Activated CD8-positive, alpha-beta memory T cell treated with anti-CD3 and anti-CD28 coated beads, Interleukin-2, amount 50 U/mL, for 24 hours (primary cell): ENCODE data around the gene RAPGEF4.

ENCODE experiments used
- DNase-seq: peaks from one replicate; pipeline ENCODE4 v3.0.0-alpha.2; 2020; ENCODE audit errors: extremely low read depth

RAPGEF4 gene

GRCh38 chr2:172967036-172967982, 231.7 kb downstream of the RAPGEF4 start:
- no peak for DNase-seq

DNA sequence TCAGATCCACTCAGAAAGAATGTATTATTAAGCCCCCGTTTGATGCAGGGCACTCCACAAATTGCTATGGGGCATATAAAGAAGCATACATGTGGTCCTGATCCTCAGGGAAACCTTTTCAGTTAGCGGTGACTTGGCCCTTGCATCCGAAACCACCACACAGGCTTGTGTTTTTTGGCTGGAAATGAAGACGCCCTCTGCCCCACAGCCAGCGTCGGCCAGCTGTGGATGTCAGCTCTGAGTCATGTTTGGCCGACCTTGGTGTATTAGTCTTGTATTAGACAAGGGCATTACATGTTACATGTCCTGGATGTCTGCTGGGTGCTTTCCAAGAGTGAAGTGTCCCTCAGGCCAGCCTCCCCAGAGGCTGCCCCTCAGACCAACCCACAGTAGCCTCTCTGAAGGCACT, 232.4 kb downstream of the RAPGEF4 start:
- DNase-seq = no peak

- no peak for DNase-seq
These were observed 233.5 kb downstream of the RAPGEF4 start for GRCh38 chr2:172969166-172969565.

GRCh38 chr2:172969609-172970008, 234.0 kb downstream of the RAPGEF4 start:
- no peak for DNase-seq

- DNase-seq = no peak
These were observed 235.0 kb downstream of the RAPGEF4 start for GRCh38 chr2:172970660-172971059.

DNA sequence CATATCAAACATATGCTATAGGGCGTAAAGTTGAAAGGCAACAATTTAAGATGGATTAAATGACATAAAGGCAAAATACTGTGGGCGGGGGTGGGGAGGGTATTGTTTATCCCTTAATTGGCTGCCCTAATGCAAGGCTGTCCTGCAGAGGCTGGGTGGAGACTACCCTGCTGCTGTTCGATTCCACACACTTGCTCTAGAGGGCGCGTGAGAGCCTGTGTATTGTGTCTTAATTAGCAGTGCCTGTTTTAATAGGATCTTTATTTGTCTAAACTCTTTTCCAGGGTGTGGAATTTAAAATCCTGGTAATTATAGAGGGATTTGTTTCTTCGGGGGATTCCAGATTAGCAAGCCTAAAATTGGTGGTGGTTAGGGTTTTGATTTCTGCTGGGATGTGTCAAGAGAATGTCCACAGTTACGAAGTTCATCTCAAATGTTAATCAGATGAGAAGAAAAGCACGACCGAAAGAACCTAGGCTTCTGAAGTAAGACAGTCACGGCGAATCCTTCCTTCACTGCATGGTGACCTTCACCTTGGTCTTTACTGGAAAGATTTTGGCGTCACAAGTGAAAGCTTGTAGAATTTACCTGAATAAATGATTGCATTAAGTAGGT, 236.5 kb downstream of the RAPGEF4 start:
- DNase-seq = peak; percentile 14

- DNase-seq = no peak
These were observed 239.1 kb downstream of the RAPGEF4 start for GRCh38 chr2:172974762-172975161.

DNA sequence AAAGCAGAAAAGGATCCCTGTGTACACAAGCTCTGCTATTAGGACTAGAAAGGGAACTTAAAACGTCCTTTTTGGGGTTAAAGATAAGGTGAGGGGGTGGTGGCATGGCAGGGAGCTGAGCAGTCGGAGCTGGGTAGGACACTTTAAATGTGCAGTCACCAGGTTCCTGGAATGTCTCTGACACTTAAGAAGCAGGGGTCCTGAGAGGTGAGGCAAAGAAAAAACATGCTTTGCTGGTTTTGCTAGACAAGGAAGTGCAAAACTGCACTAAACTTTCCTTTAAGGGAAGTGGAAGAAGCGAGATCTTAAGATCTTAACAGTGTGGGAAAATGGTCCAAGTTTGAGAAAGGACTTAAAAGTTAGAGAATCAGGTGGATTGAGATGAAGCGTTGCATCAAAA, 240.5 kb downstream of the RAPGEF4 start:
- DNase-seq = no peak

- DNase-seq = no peak
These were observed 241.2 kb downstream of the RAPGEF4 start for GRCh38 chr2:172976816-172977215.

GRCh38 chr2:172977270-172978062, 241.8 kb downstream of the RAPGEF4 start:
- no peak for DNase-seq

- DNase-seq = no peak
These were observed 242.4 kb downstream of the RAPGEF4 start for GRCh38 chr2:172978063-172978383.

DNA sequence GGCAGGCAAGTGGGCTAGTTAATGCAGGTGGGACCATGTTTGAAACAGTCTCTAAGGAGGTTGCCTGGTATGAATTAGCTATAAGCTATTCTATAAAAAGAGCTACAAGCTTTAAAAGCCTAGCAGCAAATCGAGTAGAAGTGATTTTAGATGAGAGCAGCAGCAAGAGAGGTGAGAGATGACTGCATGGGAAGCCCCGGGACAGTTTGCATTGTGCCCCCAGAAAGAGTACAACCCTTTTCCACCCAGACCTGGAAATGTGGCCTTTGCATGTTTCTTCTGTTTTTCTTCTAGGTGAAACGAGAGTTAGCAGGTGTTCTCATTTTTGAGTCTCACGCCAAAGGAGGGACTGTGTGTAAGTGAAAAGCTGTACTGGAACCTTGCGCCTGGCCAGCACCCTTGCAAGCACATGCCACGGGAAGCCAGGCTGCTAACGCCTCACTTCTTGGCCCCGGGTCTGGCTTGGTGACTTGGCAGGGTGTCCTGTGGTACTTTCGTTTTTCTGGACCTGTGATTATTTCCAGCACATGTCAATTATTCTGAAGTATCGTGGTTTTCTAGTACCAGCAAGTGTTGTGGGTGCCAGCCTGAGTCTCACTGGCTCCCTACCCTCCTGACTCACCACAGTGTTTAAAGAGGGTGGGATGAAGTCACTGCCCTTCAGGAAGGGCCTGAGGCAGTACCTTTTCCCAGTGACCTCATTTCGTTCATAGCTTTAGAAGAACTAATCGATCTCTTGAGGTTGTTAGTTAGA, 249.7 kb downstream of the RAPGEF4 start:
- DNase-seq = no peak

DNA sequence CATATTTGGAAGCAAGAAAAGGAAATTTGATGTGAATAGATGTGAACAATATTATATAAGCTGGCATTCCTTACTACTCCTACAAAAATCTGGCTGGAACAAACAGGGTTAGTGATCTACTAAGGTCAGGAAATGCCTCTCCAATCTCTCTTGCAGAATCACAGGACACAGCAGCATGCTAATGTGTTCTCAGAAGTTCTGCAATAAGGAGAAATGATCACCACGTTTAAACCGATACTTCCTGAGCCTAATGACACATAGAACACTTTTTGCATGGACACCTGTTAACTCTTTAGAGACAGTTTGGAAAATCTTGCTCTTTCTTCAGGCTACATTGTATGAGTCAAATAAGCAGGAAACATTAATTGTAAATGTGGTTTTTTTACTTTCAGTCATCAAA, 250.4 kb downstream of the RAPGEF4 start:
- DNase-seq = no peak

- no peak for DNase-seq
These were observed 253.1 kb downstream of the RAPGEF4 start for GRCh38 chr2:172988728-172989127.

DNA sequence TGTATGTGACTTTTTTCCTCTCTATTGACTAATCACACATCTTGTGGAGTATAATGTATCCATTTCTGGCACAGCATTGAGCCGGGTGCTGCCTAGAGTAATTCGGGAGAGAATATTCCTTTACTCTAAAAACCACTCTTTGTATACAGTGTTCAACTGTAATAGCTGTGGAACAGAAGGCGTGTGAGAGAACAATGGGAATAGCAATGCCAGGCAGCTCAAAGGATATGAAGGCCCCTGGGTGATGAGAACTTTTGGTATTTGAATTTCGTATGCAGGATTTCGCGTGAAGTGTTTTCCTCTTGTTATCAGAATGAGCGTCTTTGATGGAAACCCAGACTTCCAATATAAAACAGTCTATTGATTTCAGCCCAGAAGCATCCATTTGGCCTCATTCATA, 255.4 kb downstream of the RAPGEF4 start:
- DNase-seq = no peak

DNA sequence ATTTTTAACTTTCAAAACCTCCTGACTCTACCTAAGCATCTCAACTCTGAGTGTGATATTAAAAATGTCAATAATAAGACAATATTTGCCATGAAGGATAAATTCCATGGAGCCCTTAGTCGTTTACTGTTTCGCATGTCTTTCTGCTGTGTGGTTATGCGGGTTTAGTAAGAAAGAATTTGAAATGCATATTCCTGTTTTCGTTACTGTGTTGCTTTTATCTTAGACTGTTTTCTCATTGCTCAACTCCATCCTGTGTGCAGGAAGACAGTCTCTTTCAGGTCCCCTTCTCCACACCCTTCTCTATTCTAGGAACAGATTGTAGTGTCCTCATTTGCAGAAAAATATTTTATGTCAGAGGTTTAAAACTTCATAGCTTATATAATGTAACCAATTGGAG, 257.5 kb downstream of the RAPGEF4 start:
- DNase-seq = no peak

GRCh38 chr2:172993931-172994717, 258.5 kb downstream of the RAPGEF4 start:
- DNase-seq = no peak

- DNase-seq = no peak
These were observed 259.2 kb downstream of the RAPGEF4 start for GRCh38 chr2:172994864-172995263.

GRCh38 chr2:172995323-172996244, 259.9 kb downstream of the RAPGEF4 start:
- DNase-seq = no peak
